ENCODE data around the gene GCH1.
A peak's percentile ranks its signal among the peaks of the same experiment; 100 is the strongest.
"Not testable (repeated sequence)": the region's sequence is repeated elsewhere in the genome, so short reads cannot be mapped to it uniquely, and the experiment has no call there.

The GCH1 gene

DNA sequence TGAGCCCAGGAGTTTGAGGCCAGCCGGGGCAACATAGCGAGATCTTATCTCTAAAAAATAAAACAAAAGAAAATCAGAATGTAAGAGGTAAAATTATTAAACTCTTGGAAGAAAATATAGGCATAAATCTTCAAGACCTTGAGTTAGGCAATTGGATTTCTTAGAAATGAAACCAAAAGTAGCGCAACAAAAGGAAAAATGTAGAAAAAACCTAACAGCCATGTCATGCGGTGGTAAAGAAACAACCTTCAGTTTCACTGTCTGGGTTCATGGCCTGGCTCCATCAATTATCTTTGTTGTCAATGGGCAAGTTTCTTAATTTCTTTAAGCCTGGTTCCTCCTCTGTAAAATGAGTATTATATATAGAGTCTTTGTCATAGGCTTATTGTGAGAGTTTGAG is 5.6 kb upstream of the GCH1 start:
- DNase-seq (ENCODE audit: low read depth) = no peak

DNA sequence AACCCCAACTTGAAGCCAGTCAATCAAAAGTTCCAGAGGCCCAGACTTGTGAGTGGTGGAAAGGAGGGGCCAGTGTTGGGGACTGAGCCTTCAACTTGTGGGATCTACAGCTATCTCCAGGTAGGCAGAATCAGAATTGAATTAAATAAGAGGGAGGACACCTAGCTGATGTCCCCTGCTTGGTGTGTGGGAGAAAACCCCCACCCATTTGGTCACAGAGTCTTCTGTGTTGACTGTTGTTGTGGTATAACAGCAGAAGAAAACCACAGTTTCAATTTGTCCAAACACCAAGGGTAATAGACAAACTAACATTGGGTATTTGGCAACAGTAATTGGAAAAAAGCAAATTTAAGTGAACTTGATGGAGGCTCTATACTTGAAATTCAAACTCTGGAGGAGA is 3.4 kb upstream of the GCH1 start:
- DNase-seq (ENCODE audit: low read depth) = no peak

DNA sequence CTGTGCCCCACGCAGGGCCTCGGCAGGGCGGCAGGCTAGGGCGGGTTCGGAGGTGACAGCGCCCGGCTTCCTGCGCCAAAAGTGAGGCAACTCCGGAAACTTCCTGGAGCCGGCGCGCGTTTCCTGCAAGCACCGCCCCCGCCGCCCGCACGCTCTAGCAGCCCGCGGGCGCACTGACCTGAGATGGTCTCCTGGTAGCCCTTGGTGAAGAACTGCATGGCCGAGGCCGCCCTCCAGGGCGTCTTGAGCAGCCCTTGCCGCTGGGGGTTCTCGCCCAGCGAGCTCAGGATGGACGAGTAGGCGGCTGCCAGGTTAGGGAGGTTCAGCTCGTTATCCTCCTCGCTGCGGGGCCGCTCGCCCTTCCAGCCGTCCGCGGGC is 494 bp downstream of the GCH1 start:
- DNase-seq (ENCODE audit: low read depth) = peak; percentile 54

DNA sequence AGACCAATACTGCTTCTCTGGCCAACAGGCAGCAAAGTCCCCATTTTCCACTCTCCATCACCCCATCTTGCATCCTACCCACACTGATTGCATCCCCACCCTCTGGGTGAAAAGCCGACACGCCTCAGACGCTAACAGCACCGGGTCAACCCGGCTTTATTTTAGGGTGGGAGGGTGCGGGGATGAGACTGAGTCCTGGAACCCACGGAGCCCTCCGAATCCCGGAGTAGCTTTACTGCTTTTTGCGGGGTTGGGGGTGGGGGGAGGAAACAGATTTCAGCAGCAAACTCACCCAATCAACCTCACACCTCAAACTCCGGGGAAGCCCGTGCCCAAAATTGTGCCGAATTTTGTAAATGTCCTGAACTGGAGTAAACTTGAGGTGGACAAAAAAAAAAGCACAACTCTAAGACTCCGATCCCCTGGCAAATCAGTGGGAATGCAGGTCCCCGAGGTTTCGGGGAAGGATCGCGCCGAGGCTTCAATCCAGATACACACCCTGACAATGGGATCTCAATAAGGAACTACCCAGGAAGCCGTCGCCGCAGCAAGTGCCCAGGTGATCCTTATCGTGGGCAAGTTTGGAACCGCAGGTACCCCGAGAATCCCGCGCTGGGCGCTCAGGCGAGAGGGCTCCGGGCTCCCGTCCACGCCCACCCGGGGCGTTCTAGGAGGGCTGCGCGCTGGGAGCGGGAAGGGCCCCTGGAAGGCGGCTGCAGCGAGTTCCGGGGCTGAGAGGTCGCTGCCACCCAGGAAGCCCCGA is 1.1 kb downstream of the GCH1 start:
- DNase-seq (ENCODE audit: low read depth) = no peak

DNA sequence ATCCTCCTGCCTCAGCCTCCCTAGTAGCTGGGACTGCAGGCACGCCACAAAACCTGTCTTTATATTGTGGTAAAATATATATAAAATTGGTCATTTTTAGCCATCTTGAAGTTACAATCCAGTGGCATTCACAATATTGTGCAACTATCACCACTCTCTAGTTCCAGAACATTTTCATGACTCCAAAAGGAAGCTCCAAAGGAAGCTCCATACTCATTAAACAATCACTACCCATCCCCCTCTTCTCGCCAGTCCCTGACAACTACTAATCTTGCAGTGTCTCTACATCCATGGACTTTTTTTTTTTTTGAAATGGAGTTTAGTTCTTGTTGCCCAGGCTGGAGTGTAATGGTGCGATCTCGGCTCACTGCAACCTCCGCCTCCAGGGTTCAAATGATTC is 3.1 kb downstream of the GCH1 start:
- no peak for DNase-seq (ENCODE audit: low read depth)

DNA sequence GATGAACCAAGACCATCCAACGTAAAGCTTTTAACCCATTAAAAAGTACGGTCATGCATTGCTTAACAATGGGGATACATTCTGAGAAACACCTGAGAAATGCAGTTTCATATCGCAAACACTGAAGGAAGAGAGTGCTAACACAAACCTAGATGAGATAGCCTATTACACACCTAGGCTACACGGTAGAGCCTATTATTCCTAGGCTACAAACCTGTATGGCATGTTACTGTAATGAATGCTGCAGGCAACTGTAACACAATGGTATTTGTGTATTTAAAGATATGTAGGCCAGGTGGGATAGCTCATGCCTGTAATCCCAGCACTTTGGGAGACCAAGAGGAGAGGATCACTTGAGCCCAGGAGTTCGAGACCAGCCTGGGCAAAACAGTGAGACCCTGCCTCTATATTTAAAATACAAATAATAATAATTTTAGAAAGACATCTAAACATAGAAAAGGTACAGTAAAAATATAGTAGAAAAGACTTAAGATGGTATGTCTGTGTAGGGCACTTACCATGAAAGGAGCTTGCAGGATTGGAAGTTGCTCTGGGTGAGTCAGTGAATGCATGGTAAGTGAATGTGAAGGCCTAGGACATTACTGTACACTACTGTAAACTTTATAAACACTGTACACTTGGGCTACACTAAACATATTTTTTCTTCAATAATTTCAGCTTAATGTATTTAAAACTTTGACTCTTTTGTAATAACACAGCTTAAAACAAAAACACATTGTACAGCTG is 4.6 kb downstream of the GCH1 start:
- not testable (repeated sequence) for DNase-seq (ENCODE audit: low read depth)

DNA sequence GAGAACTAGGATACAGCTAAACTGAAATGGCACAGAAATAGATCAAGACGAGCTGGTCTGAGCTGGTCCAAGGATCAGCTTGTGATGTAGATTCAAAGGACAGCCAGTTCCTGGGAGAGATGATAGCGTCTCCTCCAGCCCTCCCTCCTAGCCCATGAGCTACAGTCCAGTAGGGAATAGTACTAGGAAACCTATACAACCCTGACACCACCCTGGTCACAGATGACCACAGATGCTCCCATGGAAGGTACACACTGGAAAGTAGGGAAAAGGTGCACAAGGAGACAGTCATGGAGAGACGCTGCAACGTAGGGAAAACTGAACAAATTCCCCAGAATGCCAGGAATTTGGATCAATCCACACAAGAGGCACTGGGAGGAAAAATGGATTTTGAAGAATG is 6.9 kb downstream of the GCH1 start:
- no peak for DNase-seq (ENCODE audit: low read depth)

DNA sequence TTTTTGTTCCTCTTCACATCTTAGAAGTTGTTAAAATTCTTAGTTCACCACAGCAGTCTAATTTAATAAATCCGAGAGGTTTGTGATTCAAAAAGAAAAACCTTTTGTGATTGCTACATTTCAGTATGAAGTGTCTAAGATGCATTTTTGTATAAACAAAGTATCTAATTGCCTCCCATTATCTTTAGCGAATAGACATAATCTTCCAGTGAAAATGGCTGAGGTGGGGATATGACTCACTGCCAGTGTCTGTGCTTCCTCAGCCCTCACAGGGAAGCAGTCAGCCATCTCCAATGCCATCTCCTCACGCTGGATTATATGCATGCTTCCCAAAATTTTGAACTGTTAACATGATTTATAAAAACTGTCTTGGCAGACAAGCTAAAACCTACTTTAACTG is 7.6 kb downstream of the GCH1 start:
- no peak for DNase-seq (ENCODE audit: low read depth)

DNA sequence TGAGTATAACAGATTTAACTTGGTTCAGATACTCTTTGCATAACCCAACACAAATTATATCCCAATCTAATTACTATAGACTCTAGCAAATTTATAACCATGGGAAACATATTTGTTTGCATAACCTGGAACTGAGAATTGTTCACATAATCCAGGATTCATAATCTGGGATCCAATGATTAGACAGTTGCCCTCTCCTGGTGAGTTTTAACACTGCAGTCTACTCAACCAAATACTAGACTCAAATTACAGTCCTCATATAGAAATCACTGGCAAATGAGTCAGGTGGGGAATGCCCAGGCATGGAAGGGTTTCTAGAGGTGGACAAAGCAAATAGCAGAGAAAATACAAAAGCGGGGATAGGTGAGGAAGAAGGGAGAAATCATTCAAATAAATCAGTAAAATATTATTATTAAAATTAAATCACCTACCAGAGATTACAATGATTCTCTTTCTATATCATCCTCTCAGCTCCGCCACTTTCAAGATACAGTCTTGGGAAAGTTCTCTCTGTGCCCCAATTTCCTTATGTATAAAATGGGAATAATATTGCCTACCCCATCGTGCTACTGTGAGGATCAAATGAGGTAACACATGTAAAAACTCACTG is 9.4 kb downstream of the GCH1 start:
- no peak for DNase-seq (ENCODE audit: low read depth)

DNA sequence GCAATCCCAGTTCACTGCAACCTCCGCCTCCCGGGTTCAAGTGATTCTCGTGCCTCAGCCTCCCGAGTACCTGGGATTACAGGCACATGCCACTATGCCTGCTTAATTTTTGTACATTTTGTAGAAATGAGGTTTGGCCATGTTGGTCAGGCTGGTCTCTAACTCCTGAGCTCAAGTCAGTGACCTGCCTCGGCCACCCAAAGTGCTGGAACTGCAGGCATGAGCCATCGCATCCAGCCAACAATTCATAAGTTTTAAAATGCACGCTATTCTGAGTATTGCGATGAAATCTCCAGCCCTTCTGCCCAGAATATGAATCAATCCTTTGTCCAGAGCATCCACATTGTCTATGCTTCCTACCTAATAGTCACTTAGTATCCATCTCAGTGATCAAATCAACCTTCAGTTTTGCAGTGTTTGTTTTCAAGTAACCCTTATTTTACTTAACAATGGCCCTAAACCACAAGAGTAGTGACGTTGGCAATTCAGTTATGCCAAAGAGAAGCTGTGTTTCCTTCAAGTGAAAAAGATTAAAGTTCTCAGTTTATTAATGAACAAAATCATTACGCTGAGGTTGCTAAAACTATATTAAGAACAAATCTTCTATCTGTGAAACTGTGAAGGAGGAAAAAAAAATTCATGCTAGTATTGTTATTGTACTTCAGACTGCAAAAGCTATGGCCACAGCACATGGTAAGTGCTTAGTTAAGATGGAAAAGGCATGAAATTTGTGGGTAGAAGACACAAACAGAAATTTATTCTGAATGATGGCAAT is 11.0 kb downstream of the GCH1 start:
- no peak for DNase-seq (ENCODE audit: low read depth)

DNA sequence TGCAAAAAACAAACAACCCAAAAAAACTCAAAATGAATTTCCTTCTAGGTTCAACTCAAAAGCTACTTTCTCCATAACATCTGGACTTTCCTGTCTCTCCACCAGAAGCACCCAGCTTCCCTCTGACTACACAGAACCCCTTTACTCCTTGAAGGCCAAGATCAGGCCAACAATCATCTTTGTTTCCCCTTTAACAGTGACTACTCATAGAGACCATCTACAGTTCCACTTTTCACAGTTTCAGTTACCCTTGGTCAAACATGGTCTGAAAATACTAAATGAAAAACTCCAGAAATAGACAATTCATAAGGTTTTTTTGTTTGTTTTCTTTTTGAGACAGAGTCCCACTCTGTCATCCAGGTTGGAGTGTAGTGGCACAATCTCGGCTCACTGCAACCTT is 11.8 kb downstream of the GCH1 start:
- DNase-seq (ENCODE audit: low read depth) = no peak

DNA sequence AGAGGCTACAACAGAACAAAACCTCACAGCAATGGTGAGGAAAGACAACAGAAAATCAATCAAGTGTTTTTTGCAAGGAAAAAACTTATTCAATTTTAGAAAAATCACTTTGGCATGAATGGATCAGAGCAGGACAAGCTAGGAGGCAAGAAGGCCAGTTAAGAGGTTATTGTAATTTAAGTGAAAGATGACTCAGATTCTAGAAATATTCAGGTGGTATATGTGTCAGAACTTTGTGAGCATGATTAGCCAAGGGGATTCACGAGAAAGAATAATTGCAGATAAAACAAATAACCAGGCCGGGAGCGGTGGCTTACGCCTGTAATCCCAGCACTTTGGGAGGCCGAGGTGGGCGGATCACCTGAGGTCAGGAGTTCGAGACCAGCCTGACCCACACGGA is 12.7 kb downstream of the GCH1 start:
- DNase-seq (ENCODE audit: low read depth) = no peak

DNA sequence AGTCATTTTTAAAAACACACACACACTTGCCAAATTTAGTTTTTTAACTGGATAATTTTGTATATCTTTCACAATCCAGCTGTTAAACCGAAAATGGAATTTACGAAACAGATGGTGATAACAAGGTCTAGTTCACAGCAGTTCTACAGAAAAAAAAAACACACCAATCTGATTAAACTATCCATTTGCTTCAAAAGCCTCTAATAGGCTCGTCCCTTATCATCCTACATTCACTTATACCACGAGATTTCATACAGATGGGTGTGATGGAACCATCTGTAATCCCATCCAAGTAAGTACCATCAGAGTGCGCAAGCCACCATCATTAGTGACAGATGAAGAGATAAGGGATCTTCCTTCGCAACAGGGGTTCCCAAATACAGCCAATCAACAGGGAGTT is 20.1 kb downstream of the GCH1 start:
- DNase-seq (ENCODE audit: low read depth) = no peak

DNA sequence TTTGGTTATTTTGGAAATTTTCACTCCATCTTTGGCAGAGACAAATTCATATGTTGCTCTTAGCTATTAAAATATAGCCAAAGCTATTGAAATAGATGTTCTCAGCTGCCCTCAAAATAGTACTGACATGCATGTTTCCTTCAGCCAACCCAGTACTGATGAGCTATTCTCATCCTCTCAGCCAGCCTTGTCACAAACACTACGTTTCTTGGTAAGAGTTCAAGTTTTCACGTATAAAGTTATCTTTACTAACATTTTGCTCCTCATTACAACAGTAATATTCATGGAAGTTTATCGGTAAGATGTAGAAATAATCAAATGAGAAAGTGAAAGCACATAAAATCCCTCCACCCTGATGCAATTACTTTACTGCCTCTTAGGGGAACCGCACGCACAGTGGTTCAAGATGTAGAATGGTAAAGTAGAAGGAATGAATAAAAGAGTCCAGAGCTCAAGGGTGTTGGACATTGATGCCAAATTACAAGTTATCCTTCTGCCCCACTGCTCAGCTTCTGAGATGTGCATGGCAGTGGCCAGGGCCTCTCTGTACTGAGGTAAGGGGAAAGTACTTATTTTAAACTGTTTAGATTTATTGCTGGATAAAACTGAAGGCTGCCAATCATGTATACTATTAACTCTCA is 20.7 kb downstream of the GCH1 start:
- DNase-seq (ENCODE audit: low read depth) = no peak

DNA sequence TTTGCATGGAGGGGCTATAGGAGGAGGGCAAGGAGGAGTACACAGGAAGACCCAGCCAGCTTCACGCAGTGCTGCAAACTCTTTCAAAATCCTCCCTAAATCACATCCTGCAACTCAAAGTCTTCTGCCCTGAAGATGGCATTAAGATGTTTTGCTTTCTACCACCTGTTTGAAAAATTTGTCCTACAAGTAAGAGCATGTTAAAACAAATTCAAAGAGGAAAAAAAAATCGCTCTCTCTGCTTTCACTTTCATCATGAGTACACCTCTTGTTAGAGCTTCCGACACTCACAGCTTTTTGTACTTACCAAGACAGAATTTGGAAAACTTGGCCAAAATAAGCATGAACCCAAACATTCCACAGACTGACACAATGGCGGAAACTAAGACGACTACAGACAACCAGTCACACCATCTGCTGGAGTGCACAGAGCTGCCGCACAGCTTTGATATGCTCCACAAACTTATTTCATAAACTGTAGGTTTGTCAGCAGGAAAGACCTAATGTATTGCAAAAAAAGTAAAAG is 21.3 kb downstream of the GCH1 start:
- DNase-seq (ENCODE audit: low read depth) = no peak

DNA sequence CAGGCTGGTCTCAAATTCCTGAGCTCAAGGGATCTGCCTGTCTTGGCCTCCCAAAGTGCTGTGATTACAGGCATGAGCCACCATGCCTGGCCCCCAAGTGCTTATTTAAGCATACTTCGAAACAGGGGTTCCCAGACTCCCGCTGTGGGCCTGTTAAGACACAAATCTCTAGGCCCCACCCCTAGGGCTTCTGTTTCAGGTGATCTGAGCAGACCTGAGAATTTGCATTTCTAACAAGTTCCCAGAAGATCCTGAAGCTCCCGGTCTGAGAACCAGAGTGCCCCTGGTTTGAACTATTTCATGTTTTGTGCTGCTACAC is 25.0 kb downstream of the GCH1 start:
- no peak for DNase-seq (ENCODE audit: low read depth)

DNA sequence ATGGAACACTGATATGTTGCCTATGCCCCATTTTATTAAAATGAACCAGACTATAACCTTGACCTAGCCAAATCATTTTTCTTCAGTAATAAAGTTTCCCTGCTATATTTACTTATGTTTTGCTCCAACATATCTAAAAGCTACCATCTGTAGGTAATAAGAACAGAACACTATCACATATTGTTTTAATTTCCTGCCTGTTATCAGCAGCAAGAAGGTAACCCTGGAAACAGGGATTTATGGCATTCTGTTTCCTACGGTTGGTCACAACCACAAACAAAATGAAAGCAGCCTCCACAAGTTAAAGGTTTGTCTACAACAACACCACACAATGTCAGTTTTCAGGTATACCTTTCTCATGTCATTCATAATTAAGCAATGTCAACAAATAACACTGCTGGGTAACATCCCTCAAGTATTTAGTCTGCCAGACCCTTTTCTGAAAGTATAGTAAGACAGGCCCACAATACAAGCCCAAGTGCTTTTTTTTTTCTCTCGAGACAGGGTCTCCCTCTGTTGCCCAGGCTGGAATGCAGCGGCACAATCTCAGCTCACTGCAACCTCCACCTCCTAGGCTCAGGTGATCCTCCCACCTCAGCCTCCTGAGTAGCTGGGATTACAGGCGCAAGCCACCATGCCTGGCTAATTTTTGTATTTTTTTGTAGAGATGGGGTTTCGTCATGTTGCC is 25.5 kb downstream of the GCH1 start:
- DNase-seq (ENCODE audit: low read depth) = no peak

DNA sequence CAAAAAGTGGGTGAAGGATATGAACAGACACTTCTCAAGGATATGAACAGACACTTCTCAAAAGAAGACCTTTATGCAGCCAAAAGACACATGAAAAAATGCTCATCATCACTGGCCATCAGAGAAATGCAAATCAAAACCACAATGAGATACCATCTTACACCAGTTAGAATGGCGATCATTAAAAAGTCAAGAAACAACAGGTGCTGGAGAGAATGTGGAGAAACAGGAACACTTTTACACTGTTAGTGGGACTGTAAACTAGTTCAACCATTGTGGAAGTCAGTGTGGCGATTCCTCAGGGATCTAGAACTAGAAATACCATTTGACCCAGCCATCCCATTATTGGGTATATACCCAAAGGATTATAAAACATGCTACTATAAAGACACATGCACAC is 27.0 kb downstream of the GCH1 start:
- not testable (repeated sequence) for DNase-seq (ENCODE audit: low read depth)

DNA sequence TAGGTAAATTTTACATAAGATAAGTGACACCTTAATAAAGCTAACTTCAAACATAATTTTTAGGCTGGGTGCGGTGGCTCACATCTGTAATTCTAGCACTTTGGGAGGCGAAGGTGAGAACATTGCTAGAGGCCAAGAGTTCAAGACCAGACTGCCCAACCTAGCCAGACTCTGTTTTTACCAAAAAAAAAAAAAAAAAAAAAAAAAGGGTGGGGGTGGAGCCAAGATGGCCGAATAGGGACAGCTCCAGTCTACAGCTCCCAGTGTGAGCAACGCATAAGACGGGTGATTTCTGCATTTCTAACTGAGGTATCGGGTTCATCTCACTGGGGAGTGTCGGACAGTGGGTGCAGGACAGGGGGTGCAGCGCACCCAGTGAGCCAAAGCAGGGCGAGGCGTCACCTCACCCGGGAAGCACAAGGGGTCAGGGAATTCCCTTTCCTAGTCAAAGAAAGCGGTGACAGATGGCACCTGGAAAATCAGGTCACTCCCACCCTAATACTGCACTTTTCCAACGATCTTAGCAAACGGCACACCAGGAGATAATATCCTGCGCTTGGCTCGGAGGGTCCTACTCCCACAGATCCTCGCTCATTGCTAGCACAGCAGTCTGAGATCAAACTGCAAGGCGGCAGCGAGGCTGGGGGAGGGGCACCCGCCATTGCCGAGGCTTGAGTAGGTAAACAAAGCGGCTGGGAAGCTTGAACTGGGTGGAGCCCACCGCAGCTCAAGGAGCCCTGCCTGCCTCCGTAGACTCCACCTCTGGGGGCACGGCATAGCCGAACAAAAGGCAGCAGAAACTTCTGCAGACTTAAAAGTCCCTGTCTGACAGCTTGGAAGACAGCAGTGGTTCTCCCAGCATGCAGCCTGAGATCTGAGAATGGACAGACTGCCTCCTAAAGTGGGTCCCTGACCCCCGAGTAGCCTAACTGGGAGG is 32.2 kb downstream of the GCH1 start:
- DNase-seq (ENCODE audit: low read depth) = not testable (repeated sequence)

DNA sequence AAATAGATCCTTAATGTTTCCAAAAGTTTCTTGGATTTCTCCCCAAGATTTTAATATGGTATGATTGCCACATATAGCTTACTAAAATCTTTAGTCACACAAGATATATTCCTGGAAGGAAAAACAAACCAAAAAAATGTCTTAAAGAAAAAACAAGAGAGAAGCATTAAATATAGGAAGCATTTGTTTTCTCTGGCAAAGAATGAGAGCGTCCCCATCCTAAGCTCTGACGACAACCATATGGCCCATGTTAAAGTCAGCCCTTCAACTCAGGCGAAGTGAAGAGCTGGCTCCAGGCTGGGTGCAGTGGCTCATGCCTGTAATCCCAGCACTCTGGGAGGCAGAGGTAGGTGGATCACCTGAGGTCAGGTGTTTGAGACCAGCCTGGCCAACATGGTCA is 35.6 kb downstream of the GCH1 start:
- no peak for DNase-seq (ENCODE audit: low read depth)

All from stimulated activated CD8-positive, alpha-beta memory T cell treated with anti-CD3 and anti-CD28 coated beads, Interleukin-15, amount 100 ng/mL, for 1 hour (primary cell).